NCI-H69 (cell line): Measurements from ENCODE around the gene ZFP82.

Experiments used
- DNase-seq: peaks from one replicate; lab custom pipeline; 2025; lab: John Stamatoyannopoulos, UW

Gene ZFP82

GRCh38 chr19:36371886-36372285 is 46.6 kb downstream of the ZFP82 start:
- DNase-seq = no peak

- DNase-seq = no peak
Observed at GRCh38 chr19:36363845-36364244, 54.6 kb downstream of the ZFP82 start.
